Ovary (tissue), 9 donors: ENCODE results near the gene RPRD2. TPM values are rescaled to one million over a fixed set of nuclear protein-coding genes. Genes with fewer than 3 reads are reported as not detected.
"Not testable (repeated sequence)": the region's sequence is repeated elsewhere in the genome, so short reads cannot be mapped to it uniquely, and the experiment has no call there.

Experiments
- DNase-seq, 5 donors: peaks; one replicate each; pipeline ENCODE4 v3.0.0-alpha.2; 2019 to 2020
- H3K27ac ChIP-seq, 2 donors: fragments of 200-600 bp; one replicate each; pipeline versions ENCODE4 v1.5.1 to v1.8.0; 2019 to 2022
- H3K27me3 ChIP-seq: fragments of 200-600 bp; one replicate; pipeline ENCODE4 v1.8.0; 2022
- H3K36me3 ChIP-seq: fragments of 200-600 bp; sonication (generic); one replicate; pipeline ENCODE4 v1.5.1; 2019
- H3K4me1 ChIP-seq: one replicate; pipeline ENCODE4 v1.8.1; 2013; ENCODE audit warnings: mild to moderate bottlenecking, moderate library complexity; ENCODE audit not compliant: insufficient read depth
- H3K4me3 ChIP-seq: fragments of 200-600 bp; sonication (generic); one replicate; pipeline ENCODE4 v1.5.1; 2017
- H3K9me3 ChIP-seq, 2 donors: fragments of 200-600 bp in 1 of 2; sonication (generic) in 1 of 2; one replicate each; pipeline versions ENCODE4 v1.5.1 to v1.8.1; 2013 to 2019; ENCODE audit warnings: mild to moderate bottlenecking in 1 of 2, moderate library complexity in 1 of 2
- EP300 ChIP-seq: sonication (generic); formaldehyde crosslinking; IDR thresholded peaks from one replicate; pipeline ENCODE4 v1.6.1; 2017; ENCODE audit warnings: antibody characterized with exemption
- POLR2A ChIP-seq: fragments of 450-650 bp; IDR thresholded peaks from one replicate; pipeline ENCODE4 v1.6.1; 2017; ENCODE audit warnings: antibody characterized with exemption, mild to moderate bottlenecking, moderate library complexity
- WGBS, 3 donors: extraction: QIAGEN DNeasy Blood & Tissue Kit in 1 of 3; methylation state at CpG; one replicate each; pipeline versions ENCODE4 v1.1.5 to v1.1.7; 2013 to 2017; 5-methylcytosine and 5-hydroxymethylcytosine counted together
- intact Hi-C, 4 donors: fragments of 100-400 bp; cut with DNase I; formaldehyde crosslinking; loops; one replicate each; pipeline versions ENCODE4 v1.11.0 to v1.15.1; 2022 to 2023
- polyA plus RNA-seq, 2 donors: library from polyadenylated mRNA; stranded (reverse); fragments of 200-250 nt in 1 of 2; fragments of 350-450 nt in 1 of 2; fragmentation: Illumina TruSeq in 1 of 2; extraction: RNeasy Lipid Tissue Mini Kit (QIAGEN cat#74804) in 1 of 2; gene quantifications; one replicate each; pipeline ENCODE4 v1.2.3, GENCODE V29; 2013 to 2014
- total RNA-seq, 7 donors: library from RNA; depleted of rRNA in 2 of 7; stranded (reverse); fragments of >200 nt in 2 of 7; fragmentation: NEBNext Ultra II Directional in 3 of 7; extraction: Animal tissue kit (Norgen Biotek cat#: 25700) in 3 of 7; gene quantifications; one replicate each; pipeline versions ENCODE4 v1.1.0 to v1.2.4, GENCODE V29; 2016 to 2023
- TF ChIP-seq, protein P1 (sequence below), 3 donors: fragments of 450-650 bp in 2 of 3; fragments of 200-600 bp in 1 of 3; IDR thresholded peaks; one replicate each; pipeline versions ENCODE4 v1.5.1 to v1.8.0; 2016 to 2022; ENCODE audit warnings: antibody characterized with exemption in 3 of 3, mild to moderate bottlenecking in 1 of 3
- donor health status: DM: no; HTN: no; CAD: no; lungs with moderate emphysema.
- donor health status: DM: no; HTN: no; CAD: no.
- donor health status: Bipolar disorder and iron deficiency.
- donor health status: DM: yes; HTN: yes; CAD: no.
- donor health status: DM: no; HTN: no; CAD: no.
- donor health status: DM: yes; HTN: yes; CAD: no.

The RPRD2 gene
- total and polyA plus RNA-seq, 9 donors: 18.2 to 55.6 (median 43.9) TPM

DNA sequence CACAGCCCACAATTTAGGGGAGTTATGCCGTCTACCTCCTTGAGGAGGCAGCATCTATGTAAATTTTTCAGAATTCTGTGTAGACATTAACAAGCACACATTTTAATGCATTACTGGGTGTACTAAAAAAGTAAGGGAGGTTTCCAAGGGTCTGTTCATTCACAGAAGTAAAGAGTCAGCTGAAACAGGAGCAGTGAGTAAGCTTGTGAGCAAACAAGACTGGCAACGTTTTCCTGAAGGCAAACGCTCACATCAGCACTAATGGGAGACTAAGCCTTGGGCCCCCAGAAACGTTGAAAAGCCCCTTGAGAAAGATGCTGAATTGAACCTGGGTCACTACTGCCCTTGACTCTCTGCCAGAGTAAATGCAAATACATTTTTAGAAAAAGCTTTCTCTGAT lies 25.7 kb downstream of the RPRD2 start:
- 10 to 43% (median 22%) methylated on average over 4 of the region's 4 CpGs for WGBS, 3 donors
- intact Hi-C loops: no loop called here
- no peak for DNase-seq
- H3K36me3 ChIP-seq: no peaks in the 10 kb centered on the region
- no peaks in the 10 kb centered on the region for H3K27me3 ChIP-seq
- no peaks in the 10 kb centered on the region for H3K9me3 ChIP-seq
- peaks cover 8% of the 10 kb centered on the region for H3K4me1 ChIP-seq
- no peak overlapping the region for H3K27ac ChIP-seq
- TF ChIP-seq POLR2A (no peak), EP300 (no peak)
- TF ChIP-seq, protein P1, sequence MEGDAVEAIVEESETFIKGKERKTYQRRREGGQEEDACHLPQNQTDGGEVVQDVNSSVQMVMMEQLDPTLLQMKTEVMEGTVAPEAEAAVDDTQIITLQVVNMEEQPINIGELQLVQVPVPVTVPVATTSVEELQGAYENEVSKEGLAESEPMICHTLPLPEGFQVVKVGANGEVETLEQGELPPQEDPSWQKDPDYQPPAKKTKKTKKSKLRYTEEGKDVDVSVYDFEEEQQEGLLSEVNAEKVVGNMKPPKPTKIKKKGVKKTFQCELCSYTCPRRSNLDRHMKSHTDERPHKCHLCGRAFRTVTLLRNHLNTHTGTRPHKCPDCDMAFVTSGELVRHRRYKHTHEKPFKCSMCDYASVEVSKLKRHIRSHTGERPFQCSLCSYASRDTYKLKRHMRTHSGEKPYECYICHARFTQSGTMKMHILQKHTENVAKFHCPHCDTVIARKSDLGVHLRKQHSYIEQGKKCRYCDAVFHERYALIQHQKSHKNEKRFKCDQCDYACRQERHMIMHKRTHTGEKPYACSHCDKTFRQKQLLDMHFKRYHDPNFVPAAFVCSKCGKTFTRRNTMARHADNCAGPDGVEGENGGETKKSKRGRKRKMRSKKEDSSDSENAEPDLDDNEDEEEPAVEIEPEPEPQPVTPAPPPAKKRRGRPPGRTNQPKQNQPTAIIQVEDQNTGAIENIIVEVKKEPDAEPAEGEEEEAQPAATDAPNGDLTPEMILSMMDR (IDR thresholded peaks at IDR 0.05): no peak
- no peak overlapping the region for H3K4me3 ChIP-seq

DNA sequence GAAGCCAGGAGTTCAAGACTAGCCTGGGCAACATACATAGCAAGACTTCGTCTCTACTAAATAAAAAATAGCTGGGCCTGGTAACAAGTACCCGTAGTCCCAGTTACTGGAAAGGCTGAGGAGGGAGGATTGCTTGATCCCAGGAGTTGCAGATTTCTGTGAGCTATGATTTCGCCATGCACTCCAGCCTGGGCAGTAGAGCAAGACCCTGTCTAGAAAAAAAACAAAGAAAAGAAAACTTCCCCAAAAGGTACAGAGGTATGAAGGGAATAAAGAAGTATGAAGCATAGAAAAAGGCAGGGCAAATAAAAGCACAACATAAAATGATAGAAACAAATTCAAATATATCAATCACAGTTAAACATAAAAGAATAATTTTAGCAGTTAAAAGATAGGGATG lies 28.7 kb downstream of the RPRD2 start:
- TF ChIP-seq POLR2A (no peak), EP300 (no peak)
- TF ChIP-seq, protein P1 (IDR thresholded peaks at IDR 0.05): no peak
- DNase-seq: no peak
- no peak overlapping the region for H3K27ac ChIP-seq
- H3K4me1 ChIP-seq: peaks cover 4% of the 10 kb centered on the region
- no peak overlapping the region for H3K4me3 ChIP-seq
- 65 to 98% (median 94%) methylated on average over 3 of the region's 3 CpGs for WGBS, 3 donors
- intact Hi-C loops: no loop called here
- H3K36me3 ChIP-seq: no peaks in the 10 kb centered on the region
- H3K27me3 ChIP-seq: no peaks in the 10 kb centered on the region
- no peaks in the 10 kb centered on the region for H3K9me3 ChIP-seq

DNA sequence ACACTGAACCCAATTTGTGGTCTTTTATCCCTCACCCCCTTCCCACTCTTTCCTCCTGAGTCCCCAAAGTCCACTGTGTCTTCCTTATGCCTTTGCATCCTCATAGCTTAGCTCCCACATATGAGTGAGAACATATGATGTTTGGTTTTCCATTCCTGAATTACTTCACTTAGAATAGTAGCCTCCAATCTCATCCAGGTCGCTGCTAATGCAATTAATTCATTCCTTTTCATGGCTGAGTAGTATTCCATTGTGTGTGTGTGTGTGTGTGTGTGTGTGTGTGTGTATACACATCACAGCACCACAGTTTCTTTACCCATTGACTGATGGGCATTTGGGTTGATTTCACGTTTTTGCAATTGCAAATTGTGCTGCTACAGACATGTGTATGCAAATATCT lies 31.2 kb downstream of the RPRD2 start:
- DNase-seq, H3K27ac ChIP-seq, H3K4me1 ChIP-seq, H3K36me3 ChIP-seq, H3K27me3 ChIP-seq, H3K4me3 ChIP-seq, H3K9me3 ChIP-seq, intact Hi-C loops: not testable (repeated sequence)
- 89 to 100% (median 94%) methylated on average over 2 of the region's 2 CpGs for whole genome bisulfite sequencing, 3 donors

DNA sequence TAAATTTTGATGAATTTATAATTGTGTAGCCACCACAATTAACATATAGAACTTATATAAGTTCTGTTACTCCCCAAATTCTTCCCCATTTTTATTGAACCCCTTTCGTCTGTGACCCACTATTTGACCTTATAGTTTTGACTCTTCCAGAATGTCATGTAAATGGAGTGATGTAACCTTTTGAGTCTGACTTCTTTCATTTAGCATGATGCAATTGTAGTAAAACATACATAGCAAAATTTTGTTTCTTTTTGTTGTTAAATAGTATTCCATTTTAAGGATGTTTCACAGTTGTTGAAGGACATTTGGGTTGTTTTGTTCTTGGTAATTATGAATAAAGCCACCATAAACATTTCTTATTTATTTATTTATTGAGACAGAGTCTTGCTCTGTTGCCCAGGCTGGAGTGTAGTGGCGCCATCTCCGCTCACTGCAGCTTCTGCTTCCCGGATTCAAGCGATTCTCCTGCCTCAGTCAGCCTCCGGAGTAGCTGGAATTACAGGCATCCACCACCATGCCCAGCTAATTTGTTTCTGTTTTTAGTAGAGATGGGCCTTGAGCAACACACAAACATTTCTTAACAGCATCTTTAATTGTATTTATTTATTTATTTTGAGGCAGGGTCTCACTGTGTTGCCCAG lies 33.6 kb downstream of the RPRD2 start:
- Histone ChIP-seq H3K4me3 (no peak overlapping the region), H3K4me1 (no peaks in the 10 kb centered on the region), H3K9me3 (no peaks in the 10 kb centered on the region), H3K36me3 (no peaks in the 10 kb centered on the region), H3K27me3 (no peaks in the 10 kb centered on the region), H3K27ac (no peak overlapping the region)
- 94 to 97% (median 96%) methylated on average over 6 of the region's 6 CpGs for WGBS, 3 donors
- intact Hi-C loops: no loop called here
- no peak for DNase-seq
- TF ChIP-seq, protein P1 (IDR thresholded peaks at IDR 0.05): no peak
- TF ChIP-seq EP300 (no peak), POLR2A (no peak)

DNA sequence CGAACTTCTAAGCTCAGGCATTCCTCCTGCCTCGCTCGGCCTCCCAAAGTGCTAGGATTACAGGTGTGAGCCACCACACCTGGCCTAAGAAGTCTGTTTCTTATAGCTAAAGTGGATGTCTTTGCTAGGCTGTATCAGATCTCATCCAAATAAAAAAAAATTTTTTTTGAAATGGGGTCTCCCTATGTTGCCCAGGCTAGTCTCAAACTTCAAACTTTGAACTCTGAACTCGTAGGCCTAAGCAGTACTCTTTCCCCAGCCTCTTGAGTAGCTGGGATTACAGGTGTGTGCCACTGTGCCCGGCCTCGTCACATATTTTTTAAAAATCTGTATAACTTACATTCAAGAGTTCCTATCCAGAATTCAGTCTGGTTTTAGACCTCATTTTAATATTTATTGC lies 40.5 kb downstream of the RPRD2 start:
- WGBS, 3 donors: 83 to 95% (median 89%) methylated on average over 6 of the region's 6 CpGs
- no peak overlapping the region for H3K4me3 ChIP-seq
- TF ChIP-seq, protein P1 (IDR thresholded peaks at IDR 0.05): no peak
- no peak for TF ChIP-seq POLR2A
- no peak for TF ChIP-seq EP300
- no peaks in the 10 kb centered on the region for H3K27me3 ChIP-seq
- no peak overlapping the region for H3K27ac ChIP-seq
- H3K36me3 ChIP-seq: no peaks in the 10 kb centered on the region
- no peaks in the 10 kb centered on the region for H3K4me1 ChIP-seq
- H3K9me3 ChIP-seq: no peaks in the 10 kb centered on the region
- DNase-seq: no peak
- intact Hi-C loops: no loop called here
